ENCODE data around the gene SEPTIN5.

GRCh38 chr22:19691721-19692341 lies 22.5 kb upstream of the SEPTIN5 start:
- no peak for TF ChIP-seq CTCF (IDR thresholded peaks at IDR 0.05; ENCODE audit: low read depth, low read length)
- no peak for TF ChIP-seq EZH2phosphoT487 (IDR thresholded peaks at IDR 0.05; ENCODE audit: low read depth)
